BLaER1 treated with 17β-estradiol and CSF1 and Interleukin-3, amounts not matched to agents 10 nM and 100 nM (cell line): ENCODE results near the gene RFFL.

Source experiments
- H3K27ac ChIP-seq, 11 experiments: shearing (Covaris generic); formaldehyde crosslinking; 2 replicates each; pipeline ENCODE4 v1.8.1; 2022
- H3K27me3 ChIP-seq, 11 experiments: shearing (Covaris generic); formaldehyde crosslinking; 2 replicates each; pipeline ENCODE4 v1.8.1; 2022
- H3K36me3 ChIP-seq, 11 experiments: shearing (Covaris generic); formaldehyde crosslinking; 2 replicates each; pipeline ENCODE4 v1.8.1; 2022
- H3K4me1 ChIP-seq, 10 experiments: shearing (Covaris generic); formaldehyde crosslinking; 2 replicates each; pipeline ENCODE4 v1.8.1; 2022
- H3K4me2 ChIP-seq, 11 experiments: shearing (Covaris generic); formaldehyde crosslinking; 2 replicates each; pipeline ENCODE4 v1.8.1; 2022
- H3K4me3 ChIP-seq, 10 experiments: shearing (Covaris generic); formaldehyde crosslinking; 2 replicates each; pipeline ENCODE4 v1.8.1; 2022
- H3K9ac ChIP-seq, 11 experiments: shearing (Covaris generic); formaldehyde crosslinking; 2 replicates each; pipeline ENCODE4 v1.8.1; 2022
- H3K9me3 ChIP-seq, 11 experiments: shearing (Covaris generic); formaldehyde crosslinking; replicated peaks in 1 of 11; 2 replicates each; pipeline ENCODE4 v1.8.1; 2022
- H4K20me1 ChIP-seq, 11 experiments: shearing (Covaris generic); formaldehyde crosslinking; 2 replicates each; pipeline ENCODE4 v1.8.1; 2022
- Cebpa-rat ChIP-seq, 11 experiments: shearing (Covaris generic); IDR thresholded peaks; 2 replicates each; pipeline ENCODE4 v1.8.1; 2022

The RFFL gene

GRCh38 chr17:34961093-34961911 lies 102.2 kb downstream of the RFFL start, which contains the start of the genes CCT6B and ZNF830:
TSS of gene CCT6B (minus strand) at chr17:34961460. CDS start at chr17:34961393, 67 bp downstream.
TSS of gene ZNF830 (plus strand) at chr17:34961540. CDS start at chr17:34961567, 27 bp downstream.
- peak within 1 kb of the TSS; percentile 87 to 97 (median 95) for H3K27ac ChIP-seq
- no peak for TF ChIP-seq Cebpa-rat (IDR thresholded peaks at IDR 0.05)
- H3K4me1 ChIP-seq = peaks cover 20 to 28% (median 23%) of the 10 kb centered on the region in 10 experiments
- H4K20me1 ChIP-seq = peaks cover 0 to 18% (median 0%) of the 10 kb centered on the region in 11 experiments; a peak in 1 of 22 replicates
- H3K4me3 ChIP-seq = peak within 1 kb of the TSS; percentile 79 to 97 (median 88)
- peaks cover 29 to 36% (median 34%) of the 10 kb centered on the region in 11 experiments for H3K36me3 ChIP-seq
- peak within 1 kb of the TSS; percentile 84 to 98 (median 94) for H3K4me2 ChIP-seq
- H3K27me3 ChIP-seq = no peaks in the 10 kb centered on the region
- H3K9ac ChIP-seq = peak within 1 kb of the TSS; percentile 86 to 96 (median 91)
- H3K9me3 ChIP-seq = no peaks in the 10 kb centered on the region

DNA sequence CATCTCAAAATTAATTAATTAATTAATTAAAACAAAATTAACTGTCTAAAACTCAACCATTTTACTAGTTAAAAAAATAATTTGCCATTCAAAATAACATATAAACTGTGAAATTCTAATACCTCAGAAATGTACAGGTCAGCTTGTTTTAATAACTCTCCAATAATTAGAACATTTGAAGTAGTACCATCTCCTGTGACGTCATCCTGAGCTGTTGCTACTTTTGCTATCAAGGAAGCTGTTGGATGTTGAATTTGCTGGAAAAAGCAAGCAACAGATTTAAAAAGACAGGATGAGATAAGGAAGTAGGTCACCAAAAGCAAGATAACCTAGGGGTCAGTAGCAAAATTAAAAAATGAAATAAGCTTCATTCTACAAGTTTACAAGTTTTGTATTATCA lies 105.1 kb downstream of the RFFL start:
- H3K9me3 ChIP-seq = no peaks in the 10 kb centered on the region
- no peak for TF ChIP-seq Cebpa-rat (IDR thresholded peaks at IDR 0.05)

More for the DNA sequence above, 105.1 kb downstream of the RFFL start:
- H3K27ac ChIP-seq = no peak overlapping the region
- peaks cover 4 to 7% (median 5%) of the 10 kb centered on the region in 11 experiments; a peak in 13 of 22 replicates for H3K36me3 ChIP-seq
- H4K20me1 ChIP-seq = no peaks in the 10 kb centered on the region; a peak in 1 of 22 replicates
- no peaks in the 10 kb centered on the region for H3K27me3 ChIP-seq
- no peak overlapping the region for H3K4me2 ChIP-seq
- H3K9ac ChIP-seq = no peak overlapping the region
- H3K4me3 ChIP-seq = no peak overlapping the region
- peaks cover 15 to 22% (median 19%) of the 10 kb centered on the region in 10 experiments for H3K4me1 ChIP-seq
